GM21737 (cell line): ENCODE data around the gene CYP26B1.

Experiments used
- ATAC-seq: cut with Tn5 transposase; IDR thresholded peaks from one replicate; pipeline ENCODE4 v1.9.1; 2021; ENCODE audit warnings: mild to moderate bottlenecking, moderate library complexity; ENCODE audit not compliant: unreplicated experiment

The CYP26B1 gene

DNA sequence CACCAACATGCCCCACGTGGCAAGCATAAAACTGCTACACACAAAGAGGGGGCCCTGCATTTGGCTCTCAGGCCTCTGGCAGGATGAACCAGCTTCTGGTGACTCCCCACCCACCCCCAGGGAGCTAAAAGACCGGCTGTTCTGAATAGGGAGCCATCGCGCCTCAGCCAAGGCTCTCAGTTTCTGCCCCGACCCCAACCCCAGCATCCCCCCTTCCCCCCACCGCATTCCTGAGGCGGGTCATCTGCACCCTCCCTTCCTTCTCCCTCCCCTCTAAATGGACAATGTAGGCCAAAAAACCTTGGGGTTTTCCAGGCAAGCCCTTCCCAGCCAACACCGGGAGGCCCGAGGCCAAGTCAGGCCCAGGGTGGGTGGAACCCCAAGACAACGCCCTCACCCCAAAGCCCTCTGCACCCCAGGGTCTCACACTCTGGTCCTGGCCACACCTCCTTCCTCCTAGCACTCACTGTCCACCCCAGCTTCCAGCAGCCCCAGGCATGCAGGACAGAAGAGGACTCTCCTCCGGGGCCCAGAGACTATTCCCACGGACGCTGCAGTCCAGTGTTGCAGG, 5.7 kb downstream of the CYP26B1 start:
- no peak for ATAC-seq

DNA sequence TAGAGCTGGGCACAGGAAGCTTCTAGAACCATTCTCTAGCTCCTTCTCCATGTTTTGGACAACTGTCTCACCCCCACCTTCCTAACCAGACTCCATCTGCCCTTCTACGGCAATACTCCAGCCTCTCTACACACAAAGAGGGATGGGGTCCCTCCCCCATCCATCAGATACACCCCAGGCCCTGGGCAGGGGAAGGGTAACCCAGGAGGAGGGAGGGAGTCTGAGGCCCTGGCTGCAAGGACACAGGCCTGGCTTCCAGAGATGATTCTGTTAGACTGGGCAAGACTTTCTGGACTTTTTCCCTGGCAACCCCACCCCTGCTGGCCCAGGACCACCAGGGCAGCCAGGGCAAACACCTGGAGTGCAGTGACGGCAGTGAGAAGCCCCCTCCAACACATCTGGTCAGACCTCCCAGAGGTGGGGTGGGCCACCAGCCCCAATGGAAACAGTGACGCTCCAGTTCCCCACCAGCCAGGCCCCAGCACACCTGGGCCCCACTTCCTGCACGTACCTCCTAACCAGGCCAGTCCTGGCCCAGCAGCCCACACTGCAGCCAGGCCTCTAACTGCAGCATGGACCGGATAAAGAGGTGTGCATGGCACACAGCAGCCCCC, 6.5 kb downstream of the CYP26B1 start:
- no peak for ATAC-seq

DNA sequence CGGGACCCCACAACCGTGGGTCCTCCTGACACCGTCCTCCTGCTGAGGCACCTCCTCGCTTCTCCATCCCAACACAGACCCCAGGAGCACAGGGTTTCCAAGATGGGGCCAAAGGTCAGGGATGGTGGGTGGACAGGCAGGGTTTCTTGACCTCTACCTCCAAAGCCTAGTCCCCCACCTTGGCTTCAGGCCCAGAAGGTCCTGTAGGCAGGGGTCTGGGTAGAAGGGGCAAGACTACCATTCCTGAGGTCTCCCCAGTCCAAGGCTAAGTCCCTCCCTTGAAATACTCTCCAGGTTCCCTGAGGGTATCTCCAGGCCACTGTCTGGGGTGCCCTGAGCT, 7.1 kb downstream of the CYP26B1 start:
- no peak for ATAC-seq

DNA sequence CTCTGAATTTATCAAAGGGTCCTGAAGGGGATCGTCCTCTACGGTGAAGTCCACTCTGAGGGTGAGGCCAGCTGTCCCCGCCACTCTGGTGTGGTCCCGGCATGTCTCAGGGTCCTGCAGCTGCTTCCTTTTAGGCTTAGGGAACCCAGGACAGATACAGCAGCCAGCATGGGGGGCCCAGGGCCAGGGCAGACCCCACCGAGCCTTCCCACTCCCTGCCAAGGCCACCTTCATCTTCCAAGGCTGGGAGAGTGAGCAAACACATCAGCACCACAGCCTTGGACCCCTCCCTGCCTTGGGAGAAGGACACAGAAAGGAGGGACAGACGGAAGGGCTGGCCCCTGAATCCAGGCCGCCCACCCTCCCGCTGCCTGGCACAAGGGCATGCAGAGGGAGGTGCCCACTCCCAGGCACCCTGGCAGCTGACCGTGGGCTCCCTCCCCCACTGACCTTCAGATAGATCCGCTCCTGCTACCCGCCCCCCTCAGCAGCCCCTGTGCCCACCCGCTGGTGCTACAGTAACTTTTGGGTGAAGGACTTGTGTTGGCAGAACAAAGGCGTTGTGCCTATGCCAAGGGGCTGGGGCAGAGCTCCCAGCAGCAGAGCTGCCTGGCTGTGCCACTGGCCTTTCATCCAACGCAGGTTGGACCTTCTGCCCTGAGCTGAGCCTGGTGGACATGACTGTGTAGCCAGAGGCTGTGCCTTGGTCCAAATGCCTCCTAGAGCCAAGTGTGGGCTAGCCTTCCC, 7.6 kb downstream of the CYP26B1 start:
- ATAC-seq, result no peak

DNA sequence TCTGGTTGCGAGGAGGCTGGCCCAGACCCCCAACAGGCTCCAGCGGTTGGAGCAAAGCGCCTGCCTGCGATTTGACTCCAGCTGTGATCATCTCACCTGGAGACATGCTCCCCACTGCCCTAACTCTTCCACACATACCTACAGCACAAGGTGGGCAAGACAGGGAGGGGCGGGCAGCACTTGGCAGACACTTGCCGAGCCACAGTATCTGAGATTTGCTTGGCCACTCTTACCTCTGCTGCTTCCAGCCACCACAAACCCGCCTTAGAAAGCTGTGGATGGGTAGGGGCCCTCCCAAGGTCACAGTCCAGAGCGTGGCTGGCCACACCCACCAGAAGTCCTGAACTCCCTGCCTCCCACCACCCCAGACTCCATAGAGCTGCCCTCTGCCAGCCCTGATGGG, 8.2 kb downstream of the CYP26B1 start:
- no peak for ATAC-seq

DNA sequence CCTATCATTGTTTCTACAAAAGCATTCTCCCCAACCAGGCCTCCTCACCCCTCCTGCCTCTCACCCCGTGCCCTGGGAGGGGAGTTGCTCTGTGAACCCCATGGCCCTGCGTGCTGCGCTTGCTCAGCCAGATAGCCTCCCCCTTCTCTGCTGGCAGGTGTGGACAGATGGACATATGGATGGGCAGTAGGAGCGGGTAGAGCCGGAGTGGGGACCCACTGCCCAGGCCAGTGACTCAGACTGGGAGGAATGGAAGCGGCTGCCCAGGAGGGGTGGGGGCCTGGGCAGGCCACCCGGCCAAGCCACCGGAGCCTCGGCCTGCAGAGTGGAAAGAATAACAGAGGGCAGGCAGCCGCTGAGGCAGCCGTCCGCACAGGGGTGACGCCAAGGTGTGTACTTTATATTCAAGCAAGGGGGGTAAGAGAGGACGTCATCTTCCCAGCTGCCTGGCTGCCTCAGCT, 8.7 kb downstream of the CYP26B1 start:
- ATAC-seq, result no peak

DNA sequence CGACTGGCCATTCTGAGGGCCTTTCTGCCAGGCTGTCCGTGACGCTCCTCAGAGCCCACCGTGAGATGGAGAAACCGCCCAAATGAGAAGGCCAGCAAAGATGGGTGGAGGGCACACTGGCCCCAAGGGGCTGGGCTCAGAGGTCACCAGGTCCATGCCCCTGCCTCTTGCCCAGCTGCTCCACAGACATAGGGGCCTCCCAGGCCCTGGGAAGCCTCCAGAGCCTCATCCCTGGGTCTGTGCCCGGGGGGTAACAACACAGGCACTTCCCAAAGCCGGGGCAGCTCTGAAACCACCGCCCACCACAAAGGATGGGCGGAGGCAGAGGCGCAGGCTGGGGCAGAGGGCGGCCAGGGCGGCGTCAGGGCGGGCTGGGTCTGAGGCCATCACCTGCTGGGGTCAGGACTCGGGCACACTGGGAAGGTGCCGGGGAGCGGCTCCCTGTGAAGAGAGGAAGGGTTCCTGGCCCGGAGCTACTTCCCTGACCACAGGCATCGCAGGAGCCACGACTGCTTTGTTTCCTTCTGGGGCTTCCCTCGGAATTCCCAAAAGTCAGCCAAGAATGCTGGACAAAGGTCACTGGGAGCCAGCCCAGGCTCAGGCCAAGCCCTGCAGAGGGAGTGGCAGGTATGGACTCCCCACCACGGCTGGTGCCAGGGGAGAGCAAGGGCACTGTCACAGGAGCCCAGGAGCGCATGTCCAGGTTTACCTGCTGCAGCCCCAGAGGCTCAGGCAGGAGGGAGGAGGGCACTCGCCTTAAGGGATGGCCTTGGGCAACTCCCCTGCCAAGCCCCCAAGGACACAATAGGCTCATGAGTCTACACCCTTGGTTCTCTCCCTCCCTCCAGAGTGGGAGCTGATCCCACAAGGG, 9.4 kb downstream of the CYP26B1 start:
- no peak for ATAC-seq

DNA sequence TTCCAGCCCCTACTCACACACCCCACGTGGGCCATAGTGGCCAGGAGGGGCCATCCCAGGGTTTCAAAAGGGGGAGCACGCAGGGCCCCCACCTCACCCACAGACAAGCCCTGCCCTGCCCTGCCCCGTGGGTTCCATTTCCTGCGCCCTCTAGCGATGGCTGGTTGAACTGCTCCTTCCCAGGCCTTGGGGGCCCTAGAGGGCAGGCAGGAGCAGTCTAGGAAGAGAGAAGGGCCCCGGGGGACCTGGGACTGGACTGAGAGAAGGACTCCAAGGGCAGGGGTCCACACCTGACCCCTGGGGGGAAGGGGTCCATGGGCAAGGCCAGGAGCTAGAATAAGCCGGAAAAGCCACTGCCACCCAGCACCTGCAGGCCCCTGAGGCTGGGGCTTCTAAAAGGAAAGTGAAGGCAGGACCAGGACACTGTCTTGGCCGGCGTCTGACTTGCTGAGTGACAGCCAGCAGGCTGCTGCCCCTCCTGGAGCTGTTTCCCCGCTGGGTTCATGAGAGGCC, 10.1 kb downstream of the CYP26B1 start:
- ATAC-seq, result no peak

DNA sequence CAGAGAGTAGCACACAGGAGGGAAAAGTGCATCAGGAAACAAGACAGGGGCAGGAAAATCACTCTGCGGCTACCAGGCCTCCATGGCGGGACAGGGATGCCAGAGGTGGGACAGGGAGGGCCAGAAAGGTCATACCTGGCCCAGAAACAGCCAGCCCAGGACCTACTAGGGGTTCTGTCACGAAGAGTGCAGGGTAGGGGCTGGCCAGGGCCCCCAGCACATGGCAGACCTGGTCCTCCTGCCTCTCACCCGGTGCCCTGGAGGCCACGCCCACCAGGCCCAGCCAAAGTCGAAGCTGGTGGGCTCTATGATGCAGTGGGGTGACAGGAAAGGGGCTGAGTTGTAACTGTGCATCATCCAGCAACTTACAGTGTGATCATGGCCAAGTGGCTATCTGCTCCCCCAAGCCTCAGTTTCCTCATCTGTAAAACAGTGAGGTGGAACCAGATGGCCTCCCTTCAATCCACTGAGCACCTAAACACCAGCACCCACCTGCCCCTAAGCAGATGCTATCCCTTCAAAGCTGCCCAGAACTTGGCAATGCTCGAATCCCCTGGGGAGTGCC, 10.6 kb downstream of the CYP26B1 start:
- ATAC-seq, result no peak

DNA sequence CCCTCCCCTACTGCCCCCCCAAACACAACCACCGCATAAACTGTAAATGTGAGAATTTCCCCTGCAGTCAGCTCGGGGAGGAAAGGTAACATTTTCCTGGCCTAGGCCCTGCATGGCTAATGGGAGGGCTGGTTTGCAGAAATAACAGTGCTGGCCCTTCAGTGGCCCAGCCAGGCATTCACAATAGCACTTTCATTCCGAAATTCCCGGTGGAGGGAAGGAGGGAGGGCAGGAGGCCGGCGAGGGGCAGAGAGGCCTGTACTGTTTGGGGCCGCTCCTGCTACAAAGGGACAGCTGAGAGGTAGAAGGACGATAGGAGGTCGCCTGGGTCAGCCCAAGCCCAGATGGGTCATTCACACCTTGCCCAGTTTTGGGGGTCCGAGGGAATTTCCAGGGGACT, 11.3 kb downstream of the CYP26B1 start:
- no peak for ATAC-seq

DNA sequence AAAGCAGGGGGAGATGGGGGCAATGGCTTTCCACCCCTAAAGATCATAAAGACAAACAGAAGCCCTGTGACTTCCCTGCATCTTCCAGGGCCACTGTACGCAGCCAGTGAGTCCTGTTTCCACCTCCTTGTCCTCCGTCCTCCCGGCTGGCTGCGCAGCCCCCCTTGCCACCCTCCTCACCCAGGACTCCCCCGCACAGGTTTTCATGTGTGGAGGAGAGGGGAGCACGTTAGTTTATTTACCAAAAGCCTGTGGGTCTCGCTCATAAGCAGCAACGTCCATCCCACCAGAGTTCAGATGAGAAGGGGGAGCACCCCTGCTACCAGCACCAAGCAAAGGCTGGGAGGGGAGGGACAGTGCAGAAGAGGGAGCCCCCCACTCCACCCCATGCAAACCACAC, 11.7 kb downstream of the CYP26B1 start:
- ATAC-seq, result no peak

DNA sequence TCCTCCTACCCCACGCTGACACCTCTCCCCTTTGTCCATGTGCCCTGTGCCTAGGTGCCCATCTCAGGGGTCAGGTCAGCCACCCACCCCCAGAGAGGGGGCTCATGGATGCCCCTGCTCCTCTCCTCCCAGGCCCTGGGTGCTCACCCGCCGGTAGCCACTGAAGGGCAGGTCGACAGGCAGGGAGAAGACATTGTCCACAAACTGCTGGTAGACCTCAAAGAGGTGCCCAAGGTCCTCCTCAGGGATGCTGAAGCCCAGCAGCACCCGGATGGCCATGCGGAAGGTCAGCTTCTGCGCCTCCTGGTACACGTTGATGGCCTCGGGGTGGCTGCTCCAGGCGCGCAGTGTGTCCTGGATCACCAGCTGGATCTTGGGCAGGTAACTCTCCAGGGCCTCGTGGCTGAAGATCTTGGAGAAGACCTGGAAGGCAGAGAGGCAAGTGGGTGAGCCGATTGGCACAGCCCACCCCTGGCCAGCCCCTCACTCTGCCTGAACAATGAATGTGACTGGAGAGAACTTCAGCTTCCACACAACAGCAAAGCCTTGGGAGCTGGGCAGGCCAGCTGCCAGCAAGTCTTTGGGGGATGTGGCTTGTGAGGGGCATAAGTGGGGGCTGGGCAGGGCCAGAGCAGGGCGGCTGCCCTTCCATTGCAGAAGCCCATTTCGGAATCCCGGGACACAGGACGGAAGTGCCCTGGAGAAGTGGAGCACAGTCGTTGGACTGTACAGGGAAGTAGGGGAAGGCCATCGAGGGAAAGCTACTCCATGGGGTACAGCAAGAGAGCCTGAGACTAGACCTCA, 12.5 kb downstream of the CYP26B1 start:
- ATAC-seq, result no peak

DNA sequence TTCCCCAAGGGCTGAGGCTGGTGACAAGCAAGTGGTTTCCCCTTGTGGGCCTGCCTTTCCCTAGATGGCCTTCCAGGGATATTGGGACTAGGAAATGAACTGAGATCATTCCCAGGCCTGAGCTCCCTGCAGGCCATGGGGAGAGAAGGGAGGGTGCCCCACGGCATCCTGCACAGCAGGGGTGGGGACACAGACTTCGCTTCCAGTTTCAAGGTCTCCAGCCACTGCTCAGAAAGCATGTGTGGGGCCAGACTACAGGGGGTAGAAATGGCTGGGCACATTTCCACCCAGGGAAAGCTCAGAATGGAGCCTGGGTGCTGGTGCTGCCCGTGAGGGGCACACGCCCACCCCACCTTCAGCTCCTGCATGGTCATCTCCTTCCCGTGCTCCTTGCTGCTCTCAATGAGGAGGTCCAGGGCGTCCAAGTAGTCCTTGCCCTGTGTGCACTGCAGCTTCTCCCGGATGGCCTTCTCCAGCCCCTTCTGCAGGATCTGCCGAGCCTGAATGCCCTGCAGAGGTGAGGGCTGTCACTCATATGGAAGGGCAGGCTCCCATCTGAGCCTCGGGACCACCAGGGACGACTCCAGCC, 13.2 kb downstream of the CYP26B1 start:
- ATAC-seq, result no peak

DNA sequence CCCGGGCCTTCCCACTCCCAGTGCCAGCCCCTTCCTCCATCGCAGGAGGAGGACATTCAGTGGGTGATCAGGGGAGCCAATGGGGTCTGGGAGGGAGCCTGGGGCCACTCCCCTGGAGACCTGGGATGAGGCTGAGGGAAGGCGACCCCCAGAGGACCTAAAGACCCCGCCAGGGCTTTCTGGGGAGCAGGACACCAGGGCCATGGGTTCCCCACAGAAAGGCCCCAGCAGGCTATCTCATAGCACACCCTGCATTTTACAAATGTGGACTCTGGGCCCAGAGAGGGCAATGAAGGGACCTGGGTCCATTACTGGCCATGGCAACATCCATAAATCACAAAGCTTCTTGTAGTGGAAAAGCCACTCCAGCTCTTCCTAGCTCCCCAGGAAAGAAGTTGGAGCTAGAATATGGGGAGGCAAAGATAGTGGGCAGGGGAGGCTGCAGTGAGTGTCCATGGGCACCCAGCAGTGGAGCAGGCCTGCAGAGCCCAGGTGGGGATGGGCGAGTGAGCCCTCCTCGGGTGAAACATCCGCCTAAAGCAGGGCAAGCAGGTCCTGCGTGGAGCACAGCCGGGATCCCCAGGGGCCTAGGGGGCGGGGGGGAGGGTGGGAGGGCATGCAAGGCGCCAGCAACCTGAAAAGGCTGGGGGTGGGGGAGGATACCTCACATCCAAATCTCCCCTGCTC, 13.8 kb downstream of the CYP26B1 start:
- ATAC-seq, result no peak

DNA sequence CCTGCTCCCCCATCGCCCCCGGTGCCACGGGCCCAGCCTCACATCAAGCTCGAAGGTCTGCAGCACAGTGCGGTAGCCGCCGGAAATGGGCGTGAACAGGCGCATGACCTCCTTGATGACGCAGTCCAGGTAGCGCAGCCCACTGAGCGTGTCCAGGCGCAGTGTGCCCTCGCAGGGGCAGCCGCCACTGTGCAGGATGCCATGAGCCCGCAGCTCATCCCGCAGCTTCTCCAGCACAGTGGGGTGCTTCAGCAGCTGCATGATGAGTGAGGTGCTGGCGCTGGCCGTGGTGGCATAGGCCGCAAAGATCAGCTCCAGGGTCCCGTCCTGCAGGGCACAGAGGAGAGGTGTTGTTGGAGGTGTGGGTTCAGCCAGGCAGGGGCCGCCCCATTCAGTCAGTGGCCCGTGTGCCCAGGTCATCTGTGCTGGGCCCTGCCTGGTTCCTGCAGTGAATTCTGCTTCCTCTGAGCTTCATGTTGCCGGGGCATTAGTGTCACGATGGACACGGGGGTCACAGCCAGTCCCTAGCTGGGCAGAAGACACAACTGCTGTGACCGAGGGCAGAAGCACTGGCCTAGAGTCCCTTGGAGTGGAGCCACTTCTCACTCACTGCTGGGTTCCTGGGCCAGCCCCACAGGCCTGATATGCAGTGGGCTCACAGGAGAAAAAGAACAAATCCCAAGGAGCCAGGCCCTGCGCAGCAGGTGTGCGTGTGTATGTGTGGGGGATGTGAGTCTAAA, 14.5 kb downstream of the CYP26B1 start:
- ATAC-seq, result no peak

DNA sequence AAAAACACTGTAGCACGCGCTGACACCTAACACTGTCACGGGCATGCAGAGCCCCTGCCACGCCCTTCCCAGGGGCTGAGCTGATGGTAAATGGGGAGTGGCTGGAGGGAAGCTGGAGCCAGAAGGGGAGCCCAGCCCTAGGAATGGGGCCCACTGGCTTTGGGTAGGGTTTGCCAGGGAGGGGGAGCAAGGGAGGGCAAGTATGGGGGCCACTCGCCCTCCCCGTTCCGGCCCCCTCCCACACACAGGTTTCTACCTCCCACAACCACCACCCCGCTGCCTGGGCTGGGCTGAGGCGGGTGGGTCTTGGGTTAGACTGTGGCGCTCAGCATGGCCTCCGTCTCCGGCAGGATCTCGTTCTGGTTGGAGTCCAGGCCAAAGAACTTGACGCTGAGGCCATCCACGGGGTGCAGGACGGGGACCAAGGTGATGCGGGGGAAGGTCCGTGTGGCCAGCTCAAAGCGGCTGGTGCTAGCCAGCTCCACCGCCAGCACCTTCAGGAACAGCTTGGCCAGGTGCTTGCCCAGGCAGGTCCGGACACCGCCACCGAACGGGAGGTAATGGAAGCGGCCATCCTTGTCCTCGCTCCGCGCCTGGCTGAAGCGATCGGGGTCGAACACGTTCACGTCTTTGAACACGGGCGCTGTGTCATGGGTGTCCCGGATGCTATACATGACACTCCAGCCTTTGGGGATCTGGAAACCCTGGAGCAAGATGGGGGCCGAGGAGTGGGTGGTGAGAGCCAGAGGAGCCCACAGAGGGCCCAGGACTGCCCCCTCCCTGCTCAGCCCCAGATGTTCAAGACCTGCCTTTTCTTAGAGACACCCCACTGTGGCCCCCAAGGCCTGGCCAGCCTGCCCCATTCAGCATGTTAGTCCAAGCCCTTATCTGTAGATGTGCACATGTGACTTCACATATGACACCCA, 15.5 kb downstream of the CYP26B1 start:
- no peak for ATAC-seq

DNA sequence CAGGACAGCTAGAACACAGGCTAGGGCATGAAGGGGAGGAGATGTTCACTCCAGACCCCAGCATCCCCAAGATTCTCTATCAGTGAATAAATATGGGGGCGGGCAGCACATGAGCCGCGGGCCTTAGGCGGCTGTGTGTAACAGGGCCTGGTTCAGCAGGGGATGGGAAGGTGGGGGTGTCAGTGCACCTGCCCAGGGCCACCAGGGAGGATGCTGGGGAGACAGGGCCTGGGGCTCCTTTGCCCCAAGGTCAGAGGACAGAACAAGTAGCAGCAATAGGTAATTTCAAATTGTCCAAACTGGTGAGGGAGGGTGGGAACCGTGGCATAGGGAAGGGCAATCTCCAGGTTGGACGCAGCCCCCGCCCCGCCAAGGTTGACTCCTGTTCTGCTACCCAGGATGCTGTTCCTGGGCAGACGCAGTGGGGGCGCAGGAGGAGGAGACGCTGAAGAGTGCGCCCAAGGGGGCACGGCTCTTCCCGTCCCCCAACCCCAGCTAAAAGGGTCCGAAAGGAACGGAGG, 16.2 kb downstream of the CYP26B1 start:
- no peak for ATAC-seq
